Glutamatergic neuron (in vitro differentiated cells): Measurements from ENCODE around the gene ACYP2. TPM values are rescaled to one million over a fixed set of nuclear protein-coding genes. Genes with fewer than 3 reads are reported as not detected.

Experiments used
- DNase-seq: peaks from one replicate; pipeline ENCODE4 v3.0.0; 2022
- H3K27ac Mint-ChIP-seq: one replicate; pipeline ENCODE4 v1.8.0; 2020; ENCODE audit warnings: mild to moderate bottlenecking, mixed read lengths, inconsistent platforms; ENCODE audit not compliant: unreplicated experiment
- H3K27me3 Mint-ChIP-seq: one replicate; pipeline ENCODE4 v1.8.0; 2020; ENCODE audit warnings: mild to moderate bottlenecking, moderate library complexity, mixed read lengths, inconsistent platforms; ENCODE audit not compliant: unreplicated experiment
- H3K36me3 Mint-ChIP-seq: one replicate; pipeline ENCODE4 v1.8.0; 2020; ENCODE audit warnings: mild to moderate bottlenecking, mixed read lengths, inconsistent platforms; ENCODE audit not compliant: unreplicated experiment
- H3K4me1 Mint-ChIP-seq: one replicate; pipeline ENCODE4 v1.8.0; 2020; ENCODE audit warnings: mild to moderate bottlenecking, low read depth, mixed read lengths, inconsistent platforms; ENCODE audit not compliant: unreplicated experiment
- H3K4me3 Mint-ChIP-seq: one replicate; pipeline ENCODE4 v1.8.0; 2020; ENCODE audit warnings: mild to moderate bottlenecking, mixed read lengths, inconsistent platforms; ENCODE audit not compliant: unreplicated experiment
- H3K9me3 Mint-ChIP-seq: one replicate; pipeline ENCODE4 v1.8.0; 2020; ENCODE audit warnings: mild to moderate bottlenecking, moderate library complexity, mixed read lengths, inconsistent platforms; ENCODE audit not compliant: unreplicated experiment
- CTCF ChIP-seq: fragments of 200-600 bp; sonication (generic); IDR thresholded peaks from one replicate; pipeline ENCODE4 v1.5.0; 2021; ENCODE audit not compliant: partially characterized antibody, unreplicated experiment
- total RNA-seq: library from RNA; stranded (reverse); fragmentation: NEBNext Ultra II Directional; extraction: Animal tissue kit (Norgen Biotek cat#: 25700); gene quantifications from one replicate; pipeline ENCODE4 v1.2.1, GENCODE V29; 2021; ENCODE audit not compliant: unreplicated experiment

ACYP2 gene
- total RNA-seq, 1 donor from 2014 or later: 8.4 TPM

- Mint-ChIP-seq H3K27me3 (peaks cover 4% of the 10 kb centered on the region), H3K4me3 (no peak overlapping the region), H3K27ac (no peak overlapping the region), H3K9me3 (no peaks in the 10 kb centered on the region), H3K4me1 (peaks cover 6% of the 10 kb centered on the region), H3K36me3 (no peaks in the 10 kb centered on the region)
- DNase-seq: no peak
- TF ChIP-seq CTCF: no peak
Measured at GRCh38 chr2:54306556-54306955, 191.1 kb downstream of the ACYP2 start.

GRCh38 chr2:54308186-54308585 lies 192.8 kb downstream of the ACYP2 start:
- Mint-ChIP-seq H3K27ac (no peak overlapping the region), H3K9me3 (no peaks in the 10 kb centered on the region), H3K4me1 (peaks cover 6% of the 10 kb centered on the region), H3K36me3 (no peaks in the 10 kb centered on the region), H3K27me3 (peaks cover 2% of the 10 kb centered on the region), H3K4me3 (no peak overlapping the region)
- DNase-seq: no peak
- no peak for TF ChIP-seq CTCF

- no peak for TF ChIP-seq CTCF
- no peaks in the 10 kb centered on the region for H3K36me3 Mint-ChIP-seq
- H3K9me3 Mint-ChIP-seq: no peaks in the 10 kb centered on the region
- DNase-seq: no peak
- H3K4me3 Mint-ChIP-seq: no peak overlapping the region
- H3K27me3 Mint-ChIP-seq: peaks cover 2% of the 10 kb centered on the region
- H3K27ac Mint-ChIP-seq: no peak overlapping the region
- peaks cover 6% of the 10 kb centered on the region for H3K4me1 Mint-ChIP-seq
Measured at GRCh38 chr2:54308782-54309181, 193.4 kb downstream of the ACYP2 start.

- Mint-ChIP-seq H3K9me3 (peaks cover 3% of the 10 kb centered on the region), H3K4me3 (no peak overlapping the region), H3K27me3 (peaks cover 4% of the 10 kb centered on the region), H3K36me3 (peaks cover 1% of the 10 kb centered on the region), H3K4me1 (peaks cover 6% of the 10 kb centered on the region), H3K27ac (no peak overlapping the region)
- TF ChIP-seq CTCF: no peak
- no peak for DNase-seq
Measured at GRCh38 chr2:54310311-54310710, 194.9 kb downstream of the ACYP2 start.

- Mint-ChIP-seq H3K27ac (no peak overlapping the region), H3K9me3 (peaks cover 3% of the 10 kb centered on the region), H3K36me3 (peaks cover 4% of the 10 kb centered on the region), H3K27me3 (peaks cover 4% of the 10 kb centered on the region), H3K4me1 (peaks cover 6% of the 10 kb centered on the region), H3K4me3 (no peak overlapping the region)
- DNase-seq: no peak
- no peak for TF ChIP-seq CTCF
Measured at GRCh38 chr2:54310961-54311360, 195.5 kb downstream of the ACYP2 start.
